Colonic mucosa (tissue), 4 donors: ENCODE measurements around the gene ZNHIT6. TPM values are rescaled to one million over a fixed set of nuclear protein-coding genes. Genes with fewer than 3 reads are reported as not detected.

ENCODE experiments used
- DNase-seq: peaks from one replicate; pipeline ENCODE4 v3.0.0-alpha.2; 2020
- H3K27ac ChIP-seq: fragments of 200-600 bp; one replicate; pipeline ENCODE4 v1.8.0; 2021
- H3K27me3 ChIP-seq: fragments of 200-600 bp; one replicate; pipeline ENCODE4 v1.8.0; 2021
- H3K36me3 ChIP-seq: fragments of 200-600 bp; one replicate; pipeline ENCODE4 v1.8.0; 2021
- H3K4me1 ChIP-seq: fragments of 200-600 bp; one replicate; pipeline ENCODE4 v1.8.0; 2021; ENCODE audit warnings: mild to moderate bottlenecking
- H3K4me3 ChIP-seq: fragments of 200-600 bp; one replicate; pipeline ENCODE4 v1.8.0; 2021
- H3K9ac ChIP-seq, 2 donors: one replicate each; pipeline ENCODE4 v1.7.0; 2013; ENCODE audit warnings: control low read depth in 2 of 2, low read depth in 2 of 2, low read length in 2 of 2
- H3K9me3 ChIP-seq: fragments of 200-600 bp; one replicate; pipeline ENCODE4 v1.8.0; 2021
- intact Hi-C: fragments of 100-400 bp; cut with DNase I; formaldehyde crosslinking; loops from one replicate; pipeline ENCODE4 v1.14.1; 2022
- total RNA-seq, 2 donors: library from RNA; stranded (reverse); fragmentation: NEBNext Ultra II Directional in 1 of 2; extraction: Animal tissue kit (Norgen Biotek cat#: 25700) in 1 of 2; gene quantifications; one replicate each; pipeline ENCODE4 v1.2.1, GENCODE V29; 2021
- TF ChIP-seq, protein P1 (sequence below): fragments of 200-600 bp; IDR thresholded peaks from one replicate; pipeline ENCODE4 v1.8.0; 2022; ENCODE audit warnings: antibody characterized with exemption, mild to moderate bottlenecking
- donor health status: healthy.
- donor health status: DM: no; HTN: no; CAD: no.
- donor health status: DM: no; HTN: no; CAD: no.

ZNHIT6 gene
- total RNA-seq, 2 donors from 2014 or later, result 10.0 to 10.9 TPM

DNA sequence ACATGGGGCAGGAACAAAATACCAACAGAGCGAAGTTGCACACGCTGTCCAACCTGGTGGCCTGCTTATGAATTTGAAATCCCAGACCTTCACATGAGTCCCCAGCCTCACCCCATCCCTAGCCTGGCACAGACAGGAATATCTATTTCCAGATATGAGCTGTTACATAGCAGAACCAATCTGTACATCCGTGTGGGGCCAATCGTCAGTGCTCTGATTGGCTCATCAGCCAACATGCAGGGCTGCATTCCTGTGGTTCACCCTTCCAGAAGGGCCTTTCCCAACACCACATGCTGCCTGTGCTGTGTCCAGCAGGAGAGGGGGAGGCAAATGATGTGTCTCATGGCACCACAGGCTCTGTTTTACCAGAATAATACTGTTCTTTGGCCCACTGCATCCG is 96.4 kb downstream of the ZNHIT6 start:
- H3K27ac ChIP-seq, result no peak overlapping the region
- TF ChIP-seq, protein P1, sequence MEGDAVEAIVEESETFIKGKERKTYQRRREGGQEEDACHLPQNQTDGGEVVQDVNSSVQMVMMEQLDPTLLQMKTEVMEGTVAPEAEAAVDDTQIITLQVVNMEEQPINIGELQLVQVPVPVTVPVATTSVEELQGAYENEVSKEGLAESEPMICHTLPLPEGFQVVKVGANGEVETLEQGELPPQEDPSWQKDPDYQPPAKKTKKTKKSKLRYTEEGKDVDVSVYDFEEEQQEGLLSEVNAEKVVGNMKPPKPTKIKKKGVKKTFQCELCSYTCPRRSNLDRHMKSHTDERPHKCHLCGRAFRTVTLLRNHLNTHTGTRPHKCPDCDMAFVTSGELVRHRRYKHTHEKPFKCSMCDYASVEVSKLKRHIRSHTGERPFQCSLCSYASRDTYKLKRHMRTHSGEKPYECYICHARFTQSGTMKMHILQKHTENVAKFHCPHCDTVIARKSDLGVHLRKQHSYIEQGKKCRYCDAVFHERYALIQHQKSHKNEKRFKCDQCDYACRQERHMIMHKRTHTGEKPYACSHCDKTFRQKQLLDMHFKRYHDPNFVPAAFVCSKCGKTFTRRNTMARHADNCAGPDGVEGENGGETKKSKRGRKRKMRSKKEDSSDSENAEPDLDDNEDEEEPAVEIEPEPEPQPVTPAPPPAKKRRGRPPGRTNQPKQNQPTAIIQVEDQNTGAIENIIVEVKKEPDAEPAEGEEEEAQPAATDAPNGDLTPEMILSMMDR, result no peak
- H3K9ac ChIP-seq, result no peak overlapping the region
- no peak overlapping the region for H3K4me3 ChIP-seq
- H3K36me3 ChIP-seq, result no peaks in the 10 kb centered on the region
- no peaks in the 10 kb centered on the region for H3K9me3 ChIP-seq
- intact Hi-C loops, result loop anchor here (5.0 kb wide), 1 partner anchor 80 kb away; no protein-coding TSS in a partner anchor
- H3K4me1 ChIP-seq, result no peaks in the 10 kb centered on the region
- no peak for DNase-seq
- no peaks in the 10 kb centered on the region for H3K27me3 ChIP-seq

DNA sequence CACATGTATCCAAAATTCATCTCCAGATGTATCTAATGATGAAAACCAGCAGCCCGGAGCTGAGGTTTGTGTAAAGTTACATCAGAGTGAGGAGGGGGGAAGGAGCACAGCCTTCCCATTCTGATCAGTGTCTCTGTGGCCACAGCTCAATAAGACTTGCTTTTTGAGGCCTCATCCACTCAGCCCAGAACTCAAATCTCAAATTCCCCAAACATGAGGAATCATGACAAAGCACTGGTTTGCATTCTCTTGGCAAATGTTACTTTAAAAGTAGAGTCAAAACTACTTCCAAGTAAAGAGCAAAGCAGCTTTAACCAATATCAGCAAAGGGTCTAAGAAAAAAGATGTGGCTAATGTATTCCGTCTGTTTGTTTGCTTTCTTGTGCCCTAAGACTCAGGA is 96.8 kb downstream of the ZNHIT6 start:
- Histone ChIP-seq H3K4me1 (no peaks in the 10 kb centered on the region), H3K36me3 (no peaks in the 10 kb centered on the region), H3K27ac (no peak overlapping the region), H3K27me3 (no peaks in the 10 kb centered on the region), H3K9me3 (no peaks in the 10 kb centered on the region), H3K4me3 (no peak overlapping the region), H3K9ac (no peak overlapping the region)
- intact Hi-C loops, result loop anchor here (5.0 kb wide), 1 partner anchor 81 kb away; no protein-coding TSS in a partner anchor
- DNase-seq, result no peak
- TF ChIP-seq, protein P1, result no peak

DNA sequence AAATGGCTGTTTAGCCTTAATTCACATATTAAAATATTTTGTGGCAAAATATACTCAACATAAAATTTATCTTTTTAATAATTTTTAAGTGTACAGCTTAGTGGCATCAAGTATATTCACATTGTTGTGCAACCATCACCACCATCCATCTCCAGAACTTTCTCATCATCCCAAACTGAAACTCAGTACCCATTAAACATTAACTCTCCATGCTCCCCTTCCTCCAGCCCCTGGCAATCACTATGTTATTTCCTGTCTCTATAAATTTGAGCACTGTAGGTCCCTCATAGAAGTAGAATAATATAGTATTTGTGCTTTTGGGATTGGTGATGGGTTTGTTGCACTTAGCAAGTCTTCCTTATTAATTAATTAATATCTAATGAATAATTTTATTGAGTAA is 98.3 kb downstream of the ZNHIT6 start:
- Histone ChIP-seq H3K27ac (no peak overlapping the region), H3K4me1 (peaks cover 4% of the 10 kb centered on the region), H3K27me3 (no peaks in the 10 kb centered on the region), H3K36me3 (no peaks in the 10 kb centered on the region), H3K9ac (no peak overlapping the region), H3K9me3 (no peaks in the 10 kb centered on the region), H3K4me3 (no peak overlapping the region)
- TF ChIP-seq, protein P1, result no peak
- intact Hi-C loops, result loop anchor here (5.0 kb wide), 1 partner anchor 82 kb away; no protein-coding TSS in a partner anchor
- DNase-seq, result no peak

DNA sequence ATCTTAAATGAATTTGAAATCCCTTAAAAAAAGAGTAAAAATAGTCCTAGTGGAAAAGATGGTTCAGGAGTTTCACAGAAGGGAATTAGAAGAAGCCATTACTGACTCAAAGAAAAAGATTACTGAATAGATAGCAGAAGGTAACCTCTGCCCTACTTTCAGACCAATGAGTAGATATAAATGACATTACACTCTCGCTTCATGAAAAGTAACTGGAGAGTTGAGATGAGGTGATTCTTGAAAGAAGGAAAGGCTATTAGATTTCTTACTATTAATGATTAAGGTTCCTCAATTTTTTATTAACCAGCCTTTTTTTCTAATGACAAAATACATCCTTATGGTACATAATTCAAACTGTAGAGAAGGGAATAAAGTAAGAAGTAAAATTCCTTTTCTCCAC is 99.4 kb downstream of the ZNHIT6 start:
- intact Hi-C loops, result no loop called here
- Histone ChIP-seq H3K4me3 (no peak overlapping the region), H3K4me1 (peaks cover 4% of the 10 kb centered on the region), H3K27ac (no peak overlapping the region), H3K9me3 (no peaks in the 10 kb centered on the region), H3K27me3 (no peaks in the 10 kb centered on the region), H3K36me3 (no peaks in the 10 kb centered on the region), H3K9ac (no peak overlapping the region)
- DNase-seq, result no peak
- TF ChIP-seq, protein P1, result no peak

DNA sequence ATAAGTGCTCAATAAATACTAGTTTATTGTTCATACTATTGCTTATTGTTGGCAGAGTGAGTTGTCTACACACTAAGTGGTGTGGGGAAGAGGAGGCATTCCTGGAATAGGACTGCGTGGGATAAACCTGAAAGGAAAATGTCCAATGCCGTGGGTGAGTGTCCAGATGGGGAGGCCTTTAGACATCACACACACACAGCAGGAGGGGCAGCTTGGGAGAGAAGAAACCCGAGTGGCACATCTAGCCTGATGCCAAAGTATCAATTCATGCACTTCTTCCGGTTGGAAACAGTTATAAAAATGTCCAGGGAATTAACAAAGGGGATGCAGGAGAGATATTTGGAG is 100.3 kb downstream of the ZNHIT6 start:
- TF ChIP-seq, protein P1, result no peak
- no peak for DNase-seq
- Histone ChIP-seq H3K9me3 (no peaks in the 10 kb centered on the region), H3K4me3 (no peak overlapping the region), H3K9ac (no peak overlapping the region), H3K4me1 (peaks cover 4% of the 10 kb centered on the region), H3K27ac (no peak overlapping the region), H3K27me3 (no peaks in the 10 kb centered on the region), H3K36me3 (no peaks in the 10 kb centered on the region)
- intact Hi-C loops, result no loop called here
